GM20000 (cell line): ENCODE data around the gene TMEM94.
"Not testable (repeated sequence)": the region's sequence is repeated elsewhere in the genome, so short reads cannot be mapped to it uniquely, and the experiment has no call there.

Source experiments
- DNase-seq: peaks from one replicate; pipeline ENCODE4 v3.0.0; 2012; ENCODE audit warnings: low spot score
- TF ChIP-seq, protein P1 (sequence below): IDR thresholded peaks from 2 replicates; pipeline ENCODE4 v1.5.1; 2012; ENCODE audit warnings: mild to moderate bottlenecking, control low read depth; ENCODE audit errors: extremely low read depth, missing control alignments

The TMEM94 gene

DNA sequence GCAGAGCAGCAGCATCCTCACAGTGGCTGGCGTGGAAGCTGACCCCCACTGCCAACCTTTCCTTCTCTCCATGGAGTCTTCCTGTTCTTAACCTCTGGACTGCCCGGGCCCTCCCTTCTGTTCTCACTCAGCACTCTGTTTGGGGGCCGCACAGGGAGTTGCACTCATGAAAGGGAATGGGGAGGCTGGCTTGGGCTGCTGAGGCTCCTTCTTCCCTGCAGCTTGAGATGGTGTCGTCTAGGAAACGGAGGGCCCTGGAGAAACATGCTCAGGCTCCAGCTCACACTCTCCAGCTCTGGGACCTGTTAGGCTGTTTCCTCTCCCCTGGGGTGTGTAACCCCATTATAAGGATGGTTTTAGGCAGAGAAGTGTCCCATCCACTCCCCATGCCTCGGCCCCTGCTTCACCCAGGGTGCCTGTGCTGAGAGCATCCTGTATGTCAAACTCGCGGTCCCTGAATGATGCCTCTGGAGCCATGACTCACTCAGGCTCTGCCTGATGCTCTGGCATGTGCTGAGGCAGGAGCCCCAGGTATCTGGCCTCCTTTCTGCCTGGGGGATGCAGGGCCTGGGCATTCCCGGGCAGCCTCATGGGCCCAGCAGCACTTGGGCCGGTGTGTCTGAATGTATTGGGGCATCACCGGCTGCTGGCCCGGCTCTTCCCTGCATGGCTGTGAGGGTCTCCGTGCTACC, 18.9 kb downstream of the TMEM94 start:
- TF ChIP-seq, protein P1, sequence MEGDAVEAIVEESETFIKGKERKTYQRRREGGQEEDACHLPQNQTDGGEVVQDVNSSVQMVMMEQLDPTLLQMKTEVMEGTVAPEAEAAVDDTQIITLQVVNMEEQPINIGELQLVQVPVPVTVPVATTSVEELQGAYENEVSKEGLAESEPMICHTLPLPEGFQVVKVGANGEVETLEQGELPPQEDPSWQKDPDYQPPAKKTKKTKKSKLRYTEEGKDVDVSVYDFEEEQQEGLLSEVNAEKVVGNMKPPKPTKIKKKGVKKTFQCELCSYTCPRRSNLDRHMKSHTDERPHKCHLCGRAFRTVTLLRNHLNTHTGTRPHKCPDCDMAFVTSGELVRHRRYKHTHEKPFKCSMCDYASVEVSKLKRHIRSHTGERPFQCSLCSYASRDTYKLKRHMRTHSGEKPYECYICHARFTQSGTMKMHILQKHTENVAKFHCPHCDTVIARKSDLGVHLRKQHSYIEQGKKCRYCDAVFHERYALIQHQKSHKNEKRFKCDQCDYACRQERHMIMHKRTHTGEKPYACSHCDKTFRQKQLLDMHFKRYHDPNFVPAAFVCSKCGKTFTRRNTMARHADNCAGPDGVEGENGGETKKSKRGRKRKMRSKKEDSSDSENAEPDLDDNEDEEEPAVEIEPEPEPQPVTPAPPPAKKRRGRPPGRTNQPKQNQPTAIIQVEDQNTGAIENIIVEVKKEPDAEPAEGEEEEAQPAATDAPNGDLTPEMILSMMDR = no peak
- DNase-seq = no peak

- TF ChIP-seq, protein P1 = no peak
- no peak for DNase-seq
Measured at GRCh38 chr17:75475851-75476250, 19.4 kb downstream of the TMEM94 start.

DNA sequence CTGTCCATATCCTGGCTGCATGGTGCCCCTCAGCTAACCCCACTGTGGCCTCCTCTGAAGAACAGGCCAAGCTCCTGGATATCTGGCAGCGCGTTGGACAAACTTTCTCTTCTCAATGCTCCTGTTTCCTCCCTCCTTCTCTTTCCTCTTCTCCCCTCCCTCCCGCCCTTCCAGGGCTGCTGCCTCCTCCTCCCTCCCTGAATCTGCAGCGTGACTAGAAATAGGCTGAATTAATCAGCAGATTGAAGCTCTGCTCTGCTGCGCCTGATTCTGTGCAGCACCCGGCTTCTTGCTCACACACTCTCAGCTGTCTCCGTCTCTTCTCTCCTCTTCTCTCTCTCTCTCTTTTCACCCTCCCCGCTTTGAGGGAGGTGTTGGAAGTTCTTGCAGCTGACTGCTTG, 19.8 kb downstream of the TMEM94 start:
- no peak for DNase-seq
- TF ChIP-seq, protein P1 = no peak

DNA sequence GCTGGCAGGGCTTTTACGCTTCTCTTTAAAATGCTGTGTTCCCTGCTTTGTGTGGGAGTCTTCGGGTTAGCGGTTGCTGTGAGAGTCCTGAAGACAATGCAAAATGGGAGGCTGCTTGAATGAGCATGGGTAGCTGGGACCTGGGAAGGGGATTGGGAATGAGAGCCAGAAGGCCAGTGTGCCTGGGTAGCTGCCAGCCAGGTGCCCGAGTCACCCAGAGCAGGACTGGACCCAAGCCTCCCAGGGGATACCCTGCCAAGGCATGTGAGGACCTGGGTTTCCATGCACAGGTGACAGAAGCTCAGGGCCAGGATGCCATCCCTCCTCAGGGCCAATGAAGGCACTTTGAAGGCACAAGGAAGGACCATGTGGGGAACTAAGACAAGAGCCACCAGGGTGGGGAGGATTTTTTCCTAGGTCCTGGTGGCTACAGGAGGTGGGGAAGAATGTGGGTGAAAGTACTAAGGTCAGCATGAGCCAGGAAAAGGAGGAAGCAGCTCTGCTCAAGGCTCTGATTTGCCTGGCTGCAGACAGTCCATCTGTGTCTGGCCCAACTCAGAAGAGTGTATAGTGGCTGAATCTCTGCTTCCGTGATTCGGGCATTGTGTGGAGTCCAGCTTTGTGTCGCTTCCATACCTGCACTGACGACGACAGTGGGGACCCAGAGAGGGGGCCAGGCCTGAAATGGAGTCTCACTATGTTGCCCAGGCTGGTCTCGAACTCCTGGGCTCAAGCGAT, 20.5 kb downstream of the TMEM94 start:
- DNase-seq = no peak
- TF ChIP-seq, protein P1 = no peak

- DNase-seq = not testable (repeated sequence)
Measured at GRCh38 chr17:75477490-75477862, 21.0 kb downstream of the TMEM94 start.

- TF ChIP-seq, protein P1 = no peak
- no peak for DNase-seq
Measured at GRCh38 chr17:75478508-75478907, 22.1 kb downstream of the TMEM94 start.

GRCh38 chr17:75480281-75480680, 23.8 kb downstream of the TMEM94 start:
- DNase-seq = no peak
- TF ChIP-seq, protein P1 = no peak
